HG02623 (cell line): ENCODE measurements around the gene THADA.
"Not testable (repeated sequence)": the region's sequence is repeated elsewhere in the genome, so short reads cannot be mapped to it uniquely, and the experiment has no call there.

ENCODE experiments used
- ATAC-seq: cut with Tn5 transposase; IDR thresholded peaks from one replicate; pipeline ENCODE4 v1.9.1; 2021; ENCODE audit warnings: moderate library complexity; ENCODE audit not compliant: unreplicated experiment

The THADA gene

GRCh38 chr2:43600596-43600995 is 4.8 kb upstream of the THADA start:
- ATAC-seq, result not testable (repeated sequence)

GRCh38 chr2:43594875-43595274 is 963 bp downstream of the THADA start:
- ATAC-seq, result no peak

- ATAC-seq, result no peak
Measured at GRCh38 chr2:43593254-43593653, 2.6 kb downstream of the THADA start.

- ATAC-seq, result no peak
Measured at GRCh38 chr2:43592443-43592842, 3.4 kb downstream of the THADA start.

GRCh38 chr2:43585708-43586107 is 10.1 kb downstream of the THADA start:
- no peak for ATAC-seq

GRCh38 chr2:43579275-43579981 is 16.4 kb downstream of the THADA start:
- ATAC-seq, result no peak

GRCh38 chr2:43576981-43577892 is 18.6 kb downstream of the THADA start:
- ATAC-seq, result no peak

GRCh38 chr2:43572244-43572643 is 23.6 kb downstream of the THADA start:
- ATAC-seq, result no peak

- peak; percentile 73 for ATAC-seq
Measured at GRCh38 chr2:43569921-43570320, 25.9 kb downstream of the THADA start.

- no peak for ATAC-seq
Measured at GRCh38 chr2:43568228-43568627, 27.6 kb downstream of the THADA start.

- ATAC-seq, result peak; percentile 27
Measured at GRCh38 chr2:43566461-43566729, 29.4 kb downstream of the THADA start.

- ATAC-seq, result no peak
Measured at GRCh38 chr2:43563679-43564078, 32.2 kb downstream of the THADA start.

GRCh38 chr2:43560231-43560547 is 35.6 kb downstream of the THADA start:
- no peak for ATAC-seq

GRCh38 chr2:43559391-43560230 is 36.2 kb downstream of the THADA start:
- peak; percentile 73 for ATAC-seq

- ATAC-seq, result no peak
Measured at GRCh38 chr2:43557196-43557595, 38.6 kb downstream of the THADA start.

- ATAC-seq, result no peak
Measured at GRCh38 chr2:43556256-43556655, 39.6 kb downstream of the THADA start.

GRCh38 chr2:43553341-43553855 is 42.4 kb downstream of the THADA start:
- no peak for ATAC-seq

- ATAC-seq, result no peak
Measured at GRCh38 chr2:43551990-43552389, 43.8 kb downstream of the THADA start.

GRCh38 chr2:43548381-43548780 is 47.5 kb downstream of the THADA start:
- ATAC-seq, result not testable (repeated sequence)

- ATAC-seq, result no peak
Measured at GRCh38 chr2:43542285-43542933, 53.4 kb downstream of the THADA start.

- no peak for ATAC-seq
Measured at GRCh38 chr2:43541165-43541564, 54.7 kb downstream of the THADA start.
